Endothelial cell of umbilical vein (primary cell): ENCODE results near the gene CTBP2.

Experiments
- CTCF ChIP-seq, 2 donors: IDR thresholded peaks; 1 replicate in 1 of 2; 2 replicates in 1 of 2; pipeline ENCODE4 v1.5.1; 2011; ENCODE audit warnings: low read length in 2 of 2, mild to moderate bottlenecking in 2 of 2, moderate library complexity in 2 of 2, control low read depth in 1 of 2, inconsistent platforms in 1 of 2, low read depth in 1 of 2; ENCODE audit not compliant: insufficient read depth in 1 of 2; ENCODE audit errors: extremely low read depth in 1 of 2
- EZH2 ChIP-seq: IDR thresholded peaks from 2 replicates; pipeline ENCODE4 v1.6.1; 2012; ENCODE audit warnings: borderline replicate concordance, low read depth, mild to moderate bottlenecking, moderate library complexity, low read length, inconsistent platforms; ENCODE audit not compliant: severe bottlenecking
- GATA2 ChIP-seq: IDR thresholded peaks from 2 replicates; pipeline ENCODE4 v1.7.0; 2011; ENCODE audit warnings: low read depth, mild to moderate bottlenecking, moderate library complexity, mixed read lengths, low read length; ENCODE audit not compliant: insufficient read length, insufficient read depth
- JUN ChIP-seq: IDR thresholded peaks from 2 replicates; pipeline ENCODE4 v1.6.1; 2011; ENCODE audit warnings: borderline replicate concordance, low read depth; ENCODE audit not compliant: insufficient read length, insufficient read depth
- MAX ChIP-seq: IDR thresholded peaks from 2 replicates; pipeline ENCODE4 v1.6.1; 2011; ENCODE audit not compliant: insufficient read depth, insufficient read length
- MYC ChIP-seq: IDR thresholded peaks from one replicate; pipeline ENCODE4 v1.6.1; 2011; ENCODE audit warnings: mild to moderate bottlenecking, low read depth, low read length
- POLR2A ChIP-seq: IDR thresholded peaks from 2 replicates; pipeline ENCODE4 v1.6.1; 2012; ENCODE audit warnings: low read depth, mild to moderate bottlenecking, control low read depth, low read length
- POLR2AphosphoS5 ChIP-seq: IDR thresholded peaks from 2 replicates; pipeline ENCODE4 v1.6.1; 2012; ENCODE audit warnings: low read depth, mild to moderate bottlenecking, control low read depth, low read length, moderate library complexity; ENCODE audit not compliant: insufficient read depth

DNA sequence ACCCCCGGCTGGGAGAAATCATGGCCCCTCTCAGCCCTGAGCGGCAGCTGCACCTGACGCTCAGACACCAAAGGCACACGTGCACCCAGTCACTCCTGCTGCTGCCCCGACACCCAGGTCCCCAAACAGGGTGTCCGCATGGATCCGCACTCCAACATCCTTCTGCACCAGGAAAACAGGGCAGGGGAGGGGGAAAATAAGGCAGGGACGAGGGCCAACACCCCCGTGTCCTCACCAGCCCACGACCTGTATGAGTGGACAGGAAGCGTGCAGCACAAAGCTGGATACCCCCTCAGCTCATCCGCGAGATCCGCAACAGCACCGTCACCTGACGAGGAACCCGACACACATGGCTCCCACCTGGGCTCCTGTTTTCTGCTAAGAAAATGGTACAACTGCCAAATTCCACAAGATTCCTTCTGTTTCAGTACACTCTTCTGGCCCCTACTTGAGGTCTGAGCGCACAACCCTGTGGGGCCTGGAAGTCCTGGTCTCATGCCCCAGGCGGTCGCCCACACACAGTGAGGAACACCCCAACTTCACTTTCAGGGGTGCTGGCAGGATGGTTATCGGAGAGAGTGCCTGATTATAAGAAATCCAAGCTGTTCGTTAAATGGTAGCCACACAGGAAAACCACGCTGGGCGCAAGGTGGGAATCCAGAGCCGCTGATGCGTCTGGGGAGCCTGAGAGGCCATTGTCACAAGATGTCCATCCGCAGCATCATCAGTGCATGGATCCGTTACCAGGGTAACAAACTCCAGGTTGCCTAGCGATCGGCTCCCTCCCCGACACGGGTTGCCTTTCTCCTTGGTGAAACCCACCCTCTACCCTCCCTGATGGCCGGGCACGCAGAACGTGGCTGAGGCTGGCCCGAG lies 154.8 kb downstream of the CTBP2 start:
- no peak for TF ChIP-seq CTCF (IDR thresholded peaks at IDR 0.05; ENCODE audit: extremely low read depth in 1 of 2, insufficient read depth in 1 of 2, low read depth in 1 of 2, low read length in 2 of 2)
- no peak for TF ChIP-seq MYC
- TF ChIP-seq POLR2A = no peak
- no peak for TF ChIP-seq MAX
- no peak for TF ChIP-seq GATA2
- TF ChIP-seq EZH2 = no peak
- TF ChIP-seq POLR2AphosphoS5 = no peak
- no peak for TF ChIP-seq JUN
